Activated naive CD4-positive, alpha-beta T cell treated with anti-CD3 and anti-CD28 coated beads, Interleukin-2, amount 50 U/mL, for 16 hours (primary cell): Measurements from ENCODE around the gene TMED7.

Experiments
- DNase-seq: peaks from one replicate; pipeline ENCODE4 v3.0.0-alpha.2; 2020

The TMED7 gene

DNA sequence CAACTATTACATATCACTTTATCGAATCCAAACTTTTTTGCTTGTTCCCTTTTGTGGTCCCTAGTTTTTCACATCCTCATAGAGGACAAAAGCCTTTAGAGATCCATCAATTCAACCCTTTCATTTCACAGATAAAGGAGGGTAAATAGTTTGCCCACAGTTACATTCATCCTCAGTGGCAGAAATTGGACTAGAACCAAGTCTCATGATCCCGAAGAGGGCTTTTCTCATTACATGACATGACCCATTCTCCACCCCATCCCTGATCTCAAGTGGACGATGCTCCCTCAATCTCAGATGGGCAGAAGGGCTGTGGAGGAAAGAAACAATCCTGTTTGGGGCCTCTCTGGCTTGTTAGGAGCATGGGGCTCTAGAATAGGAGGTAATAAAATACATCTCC, 46.6 kb downstream of the TMED7 start:
- DNase-seq, result no peak

DNA sequence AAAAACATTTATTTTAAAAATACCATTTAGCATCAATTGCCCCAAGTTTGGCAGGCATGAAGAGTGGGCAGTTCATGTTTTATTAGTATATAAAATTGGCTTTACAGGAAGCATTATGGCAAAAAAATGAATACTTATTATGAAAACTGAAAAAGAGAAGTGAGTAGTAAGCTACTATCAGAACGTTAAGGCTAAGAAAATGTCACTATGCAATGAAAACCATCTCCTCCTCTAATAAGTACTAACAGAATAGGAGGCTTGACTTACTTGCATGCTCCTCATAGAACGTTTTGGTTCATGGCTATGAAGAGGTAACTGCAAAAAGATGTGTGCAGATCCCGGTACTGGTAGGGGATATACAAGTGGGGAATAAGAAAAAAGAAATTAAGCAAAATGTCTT, 47.2 kb downstream of the TMED7 start:
- DNase-seq, result no peak

DNA sequence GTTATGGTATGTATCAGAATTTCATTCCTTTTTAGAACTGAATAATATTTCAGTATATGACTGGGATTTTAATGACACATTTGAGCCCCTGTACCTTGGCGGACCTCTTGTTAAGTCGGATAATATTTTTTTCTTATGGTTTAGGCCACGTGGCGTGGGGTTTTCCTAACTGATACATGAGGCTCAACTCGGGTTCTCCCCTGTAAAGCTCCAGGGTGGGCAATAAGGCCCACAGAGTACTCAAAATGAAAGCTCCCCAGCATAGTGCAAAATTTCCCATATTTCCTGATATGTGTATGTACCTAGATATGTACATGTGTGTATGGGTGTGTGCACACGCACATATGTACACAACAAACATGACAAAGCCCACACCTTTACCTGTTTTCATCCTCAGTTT, 48.1 kb downstream of the TMED7 start:
- DNase-seq, result no peak

DNA sequence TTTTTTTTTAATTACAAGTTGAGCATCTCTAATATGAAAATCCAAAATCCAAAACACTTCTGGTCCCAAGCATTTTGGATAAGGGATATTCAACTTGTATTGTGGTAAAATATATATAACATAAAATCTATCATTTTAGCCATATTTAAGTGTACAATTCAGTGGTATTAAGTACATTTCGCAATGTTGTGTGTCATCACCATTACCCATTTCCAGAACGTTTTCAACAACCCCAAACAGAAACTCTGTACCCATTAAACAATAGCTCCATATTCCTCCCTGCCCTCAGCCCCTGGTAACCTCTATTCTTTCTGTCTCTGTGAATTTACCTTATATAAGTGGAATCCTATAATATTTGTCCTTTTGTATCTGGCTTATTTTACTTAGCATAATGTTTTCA, 48.5 kb downstream of the TMED7 start:
- DNase-seq, result no peak

DNA sequence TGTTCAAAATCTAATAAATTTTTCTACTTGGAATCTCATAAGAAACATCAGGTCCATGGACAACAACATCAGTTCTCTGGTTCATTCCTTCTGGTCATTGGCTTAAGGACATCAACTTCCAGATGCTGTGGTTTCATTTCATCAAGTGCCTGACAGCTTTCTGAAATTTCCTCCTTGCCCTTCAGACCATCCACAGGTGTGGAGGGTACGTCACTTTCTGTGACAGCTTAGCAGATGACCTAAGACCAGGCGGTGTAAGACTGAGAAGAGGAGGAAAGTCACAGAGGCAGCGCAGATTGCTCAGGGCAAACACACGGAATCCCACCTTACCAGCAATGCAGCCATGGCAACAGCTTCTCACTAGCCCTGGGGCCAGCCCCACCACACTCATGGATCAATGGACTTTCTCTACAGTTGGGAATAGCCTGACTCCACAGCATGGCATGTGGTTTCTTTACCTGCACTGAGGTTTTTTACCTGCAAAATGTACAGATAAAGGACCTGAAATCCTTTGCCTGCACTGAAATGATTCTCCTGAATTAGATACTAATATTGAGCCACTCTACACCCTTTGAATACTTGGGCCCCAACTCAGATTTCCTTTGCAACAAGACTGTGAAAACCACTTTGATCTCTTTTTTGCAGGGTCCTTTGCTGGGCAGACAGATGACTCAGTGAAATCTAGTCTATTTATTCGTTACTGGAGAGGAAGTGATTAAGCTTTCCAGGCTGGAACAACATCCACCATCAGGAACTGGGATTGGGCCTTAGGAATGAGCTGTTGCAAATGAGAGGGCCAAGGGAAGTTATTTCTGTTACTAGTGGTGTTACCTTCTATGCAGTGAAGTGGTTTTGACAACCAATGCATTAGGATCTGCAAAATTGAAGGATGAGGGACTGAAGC, 50.4 kb downstream of the TMED7 start:
- no peak for DNase-seq

DNA sequence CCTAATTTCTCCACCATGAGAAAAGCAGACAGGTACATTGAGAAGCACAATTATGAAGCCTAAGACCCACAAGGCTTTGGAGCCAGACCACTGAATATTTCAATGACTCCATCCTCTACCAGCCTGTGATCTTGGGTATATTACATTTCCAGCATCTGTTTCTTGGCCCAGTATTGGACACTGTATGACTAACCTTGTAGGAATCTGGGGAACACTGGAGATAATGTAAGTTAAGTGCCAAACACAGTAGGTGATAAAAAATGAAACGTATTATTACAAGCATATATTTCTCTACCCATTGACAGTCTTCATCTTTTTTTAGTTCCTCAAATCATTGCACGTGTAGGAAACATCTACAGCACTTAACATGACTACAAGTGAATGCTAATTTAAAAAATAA, 52.7 kb downstream of the TMED7 start:
- no peak for DNase-seq

DNA sequence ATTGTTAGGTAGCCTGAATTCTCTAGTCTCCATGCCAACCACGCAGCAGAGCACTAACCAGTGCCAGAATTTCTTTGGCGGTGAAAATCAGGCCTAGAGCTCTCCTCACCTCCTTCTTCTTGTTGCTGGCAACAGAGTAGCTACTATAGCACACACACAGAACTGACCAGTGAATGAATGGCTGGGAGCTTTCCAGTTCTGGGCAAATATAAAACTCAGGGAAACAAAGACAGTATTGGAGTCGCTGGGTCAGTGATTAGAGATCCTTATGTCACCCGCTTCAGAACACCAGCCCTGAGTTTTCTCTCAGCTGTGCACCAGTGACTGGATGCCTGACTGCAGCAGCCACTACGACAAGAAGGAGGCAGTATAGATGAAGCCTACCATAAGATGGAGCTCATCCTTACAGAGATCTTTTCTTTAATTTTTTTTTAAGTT, 54.4 kb downstream of the TMED7 start:
- DNase-seq, result no peak

DNA sequence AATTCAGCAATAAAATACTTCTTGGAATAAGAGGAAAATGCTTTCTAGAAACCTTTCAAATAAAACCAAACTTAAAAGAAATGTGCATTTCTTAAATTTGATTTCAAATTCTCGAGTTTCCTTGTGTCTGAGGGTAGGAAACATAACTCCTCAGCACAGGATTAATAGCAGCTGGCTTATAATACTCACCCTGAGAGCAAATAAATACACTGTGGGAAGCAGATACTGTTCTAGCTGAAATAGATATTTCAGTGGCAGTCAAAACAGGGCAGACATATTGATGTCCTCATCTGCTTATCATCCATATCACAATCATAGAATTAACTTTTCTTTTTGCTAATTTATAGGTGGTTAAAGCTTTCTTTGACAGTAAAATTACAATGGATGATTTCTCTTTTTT, 57.2 kb downstream of the TMED7 start:
- DNase-seq, result no peak

DNA sequence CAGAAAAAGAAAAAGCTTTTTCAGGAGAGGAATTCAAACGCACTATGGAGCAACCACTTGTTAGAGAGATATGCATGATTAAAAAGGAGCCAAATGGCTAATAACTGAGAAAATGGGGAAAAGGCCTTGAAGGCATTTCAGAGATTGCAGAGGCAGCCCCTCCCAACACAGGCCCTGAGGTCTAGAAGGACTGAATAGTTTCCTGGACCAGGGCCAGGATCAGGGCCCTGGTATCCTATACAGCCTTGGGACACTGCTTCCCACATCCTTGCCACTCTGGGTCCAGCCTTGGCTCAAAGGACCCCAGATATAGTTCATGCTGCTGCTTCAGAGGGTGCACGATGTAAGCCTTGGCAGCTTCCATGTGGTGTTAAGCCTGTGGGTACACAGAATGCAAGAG, 60.6 kb downstream of the TMED7 start:
- no peak for DNase-seq
